GM12864 (cell line): ENCODE data around the gene MRRF.

Experiments
- DNase-seq: peaks from one replicate; pipeline ENCODE4 v3.0.0-alpha.2; 2011; ENCODE audit warnings: low read depth
- H3K4me3 ChIP-seq: 2 replicates; pipeline ENCODE4 v1.5.1; 2011; ENCODE audit warnings: mild to moderate bottlenecking, low read depth, low read length, control low read depth
- CTCF ChIP-seq: IDR thresholded peaks from 2 replicates; pipeline ENCODE4 v1.5.1; 2011; ENCODE audit warnings: low read depth, mild to moderate bottlenecking, moderate library complexity, low read length, control low read depth, inconsistent platforms; ENCODE audit errors: missing control alignments

The MRRF gene

GRCh38 chr9:122367065-122367464, 102.4 kb downstream of the MRRF start:
- no peak for TF ChIP-seq CTCF
- H3K4me3 ChIP-seq: no peak overlapping the region
- DNase-seq: no peak

GRCh38 chr9:122367774-122368460, 103.2 kb downstream of the MRRF start:
- DNase-seq: no peak
- H3K4me3 ChIP-seq: no peak overlapping the region
- no peak for TF ChIP-seq CTCF

- no peak for TF ChIP-seq CTCF
- H3K4me3 ChIP-seq: no peak overlapping the region
- DNase-seq: no peak
These were observed 104.0 kb downstream of the MRRF start for GRCh38 chr9:122368642-122369041.

- peak overlapping the region; percentile 43 for H3K4me3 ChIP-seq
- no peak for DNase-seq
- no peak for TF ChIP-seq CTCF
These were observed 105.6 kb downstream of the MRRF start for GRCh38 chr9:122370303-122370702.

- DNase-seq: no peak
- H3K4me3 ChIP-seq: peak within 1 kb of the TSS; percentile 43
- no peak for TF ChIP-seq CTCF
These were observed 106.4 kb downstream of the MRRF start, which contains the start of gene PTGS1 for GRCh38 chr9:122370869-122371755. Gene PTGS1, plus strand, starts transcription at chr9:122371024. Its CDS starts 61 bp downstream, at chr9:122371085.

GRCh38 chr9:122371846-122372245, 107.2 kb downstream of the MRRF start:
- DNase-seq: no peak
- TF ChIP-seq CTCF: no peak
- no peak overlapping the region for H3K4me3 ChIP-seq
